Astrocyte of the cerebellum (primary cell): ENCODE data around the gene CYP19A1.
"Not testable (repeated sequence)": the region's sequence is repeated elsewhere in the genome, so short reads cannot be mapped to it uniquely, and the experiment has no call there.

Source experiments
- DNase-seq: peaks from one replicate; pipeline ENCODE4 v3.0.0-alpha.2; 2011; ENCODE audit warnings: low read depth
- H3K4me3 ChIP-seq: 2 replicates; pipeline ENCODE4 v1.5.1; 2011; ENCODE audit warnings: mild to moderate bottlenecking, low read depth, low read length, moderate library complexity
- CTCF ChIP-seq: IDR thresholded peaks from 2 replicates; pipeline ENCODE4 v1.5.1; 2012; ENCODE audit warnings: low read length, low read depth, moderate library complexity, mild to moderate bottlenecking; ENCODE audit errors: missing control alignments
- in situ Hi-C: cut with HindIII; loops from 2 replicates; pipeline ENCODE4 v1.10.0; 2017; ENCODE audit warnings: low sequenced_read_pairs

CYP19A1 gene

DNA sequence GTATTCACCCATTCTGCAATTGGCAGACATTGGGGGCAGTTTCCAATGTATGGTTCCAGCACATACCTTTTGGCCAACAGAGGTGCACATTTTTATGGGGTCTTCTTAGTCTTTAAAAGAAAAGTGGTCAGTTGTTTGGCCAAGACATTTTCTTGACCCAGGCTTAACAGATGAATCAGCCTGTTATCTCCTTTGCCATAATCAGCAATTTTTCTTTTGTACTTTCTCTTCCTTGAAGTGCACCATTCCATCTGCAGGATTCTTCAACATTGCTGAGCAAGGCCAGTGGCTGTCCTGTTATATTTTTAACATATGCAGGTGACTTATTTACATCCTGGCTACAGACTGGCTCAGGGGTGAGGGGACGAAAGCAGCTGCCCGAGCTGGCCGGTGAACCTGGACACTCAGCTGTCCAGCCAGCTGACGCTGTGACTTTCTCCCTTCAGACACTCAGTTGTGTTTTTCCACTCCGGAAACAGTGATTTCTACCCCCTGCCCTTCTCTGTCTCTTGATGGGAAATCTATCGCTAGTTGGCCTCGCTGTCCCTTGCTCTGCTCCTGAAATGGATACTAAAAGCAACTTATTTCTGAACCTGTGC is 147.2 kb downstream of the CYP19A1 start:
- no peak for DNase-seq
- no peak for TF ChIP-seq CTCF
- in situ Hi-C loops = no loop called here
- no peak overlapping the region for H3K4me3 ChIP-seq

DNA sequence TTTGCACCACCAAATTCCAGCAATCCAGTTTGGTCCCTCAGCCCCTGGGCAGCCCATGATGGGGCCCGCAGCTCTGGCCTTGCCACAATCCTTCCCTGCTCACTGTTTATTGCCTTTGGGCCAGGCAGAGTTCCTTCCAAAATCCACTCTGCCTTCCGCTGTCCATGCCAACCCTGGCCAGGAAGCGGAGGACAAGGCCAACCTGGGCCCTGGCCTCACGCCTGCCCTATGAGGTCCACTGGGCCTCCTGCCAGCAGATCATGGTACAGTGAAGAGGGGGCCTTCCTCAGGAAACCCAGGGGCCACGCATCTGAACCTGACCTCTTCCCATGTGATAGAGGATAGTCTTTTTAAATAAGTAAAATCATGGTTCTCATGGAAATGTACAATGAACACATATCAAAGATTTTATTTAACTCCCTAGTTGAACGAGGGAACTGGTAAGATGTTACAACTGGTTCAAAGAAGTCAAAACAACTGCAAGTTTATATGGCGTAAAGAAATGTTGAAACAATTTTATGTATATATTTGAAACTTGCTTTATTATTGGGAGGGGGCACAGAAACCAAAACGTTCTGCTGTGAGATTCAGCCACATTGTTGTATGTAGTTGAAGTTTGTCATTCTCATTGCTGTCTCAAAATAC is 147.8 kb downstream of the CYP19A1 start:
- TF ChIP-seq CTCF = no peak
- no peak overlapping the region for H3K4me3 ChIP-seq
- no peak for DNase-seq
- in situ Hi-C loops = no loop called here

DNA sequence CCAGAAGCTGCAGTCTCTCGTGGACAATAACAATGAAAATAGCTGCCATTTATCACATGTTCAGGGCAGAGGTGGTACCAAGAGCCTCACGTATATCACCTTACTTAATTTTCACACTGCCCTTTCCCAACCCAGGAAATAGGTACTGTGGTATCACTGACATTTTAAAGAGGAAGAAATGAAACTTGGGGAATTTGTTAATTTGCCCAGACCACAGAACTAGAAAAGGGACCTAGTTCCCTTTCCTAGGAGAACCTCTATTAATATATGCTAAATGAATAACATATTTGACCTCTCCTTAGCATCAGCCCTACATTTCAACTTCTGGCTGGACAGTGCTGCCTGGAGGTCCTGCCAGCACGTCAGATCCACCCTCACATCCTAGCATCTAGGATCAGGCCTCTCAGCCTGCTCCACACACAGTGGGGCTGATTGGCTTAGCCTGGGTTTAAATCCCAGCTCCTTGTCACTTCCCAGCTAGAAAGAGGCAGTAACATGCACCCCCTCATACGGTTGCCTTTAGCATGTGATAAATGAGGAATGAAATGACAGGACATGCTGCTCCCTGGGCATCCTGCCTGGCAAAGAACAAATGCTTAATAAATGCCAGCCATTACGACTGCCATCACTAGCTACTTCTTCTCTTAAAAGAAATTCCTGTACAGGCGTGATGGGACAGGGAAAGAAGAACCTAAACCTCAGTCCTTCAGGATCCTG is 148.6 kb downstream of the CYP19A1 start:
- no peak for DNase-seq
- H3K4me3 ChIP-seq = no peak overlapping the region
- in situ Hi-C loops = no loop called here
- TF ChIP-seq CTCF = no peak

DNA sequence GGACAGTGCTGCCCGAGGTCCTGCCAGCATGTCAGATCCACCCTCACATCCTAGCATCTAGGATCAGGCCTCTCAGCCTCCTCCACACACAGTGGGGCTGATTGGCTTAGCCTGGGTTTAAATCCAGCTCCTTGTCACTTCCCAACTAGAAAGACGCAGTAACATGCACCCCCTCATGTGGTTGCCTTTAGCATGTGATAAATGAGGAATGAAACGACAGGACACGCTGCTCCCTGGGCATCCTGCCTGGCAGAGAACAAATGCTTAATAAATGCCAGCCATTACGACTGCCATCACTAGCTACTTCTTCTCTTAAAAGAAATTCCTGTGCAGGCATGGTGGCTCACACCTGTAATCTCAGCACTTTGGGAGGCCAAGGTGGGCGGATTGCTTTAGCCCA is 149.6 kb downstream of the CYP19A1 start:
- H3K4me3 ChIP-seq, DNase-seq, in situ Hi-C loops: not testable (repeated sequence)

- in situ Hi-C loops = no loop called here
- no peak for DNase-seq
- TF ChIP-seq CTCF = no peak
- H3K4me3 ChIP-seq = no peak overlapping the region
Measured at GRCh38 chr15:51186891-51187290, 151.5 kb downstream of the CYP19A1 start.

- no peak overlapping the region for H3K4me3 ChIP-seq
- no peak for TF ChIP-seq CTCF
- in situ Hi-C loops = no loop called here
- no peak for DNase-seq
Measured at GRCh38 chr15:51186181-51186705, 152.2 kb downstream of the CYP19A1 start.
